DLD1 (cell line): Measurements from ENCODE around the gene KCNK6.

ENCODE experiments used
- in situ Hi-C: cut with HindIII; loops from 2 replicates; pipeline ENCODE4 v1.10.0; 2017; ENCODE audit warnings: low sequenced_read_pairs

KCNK6 gene

DNA sequence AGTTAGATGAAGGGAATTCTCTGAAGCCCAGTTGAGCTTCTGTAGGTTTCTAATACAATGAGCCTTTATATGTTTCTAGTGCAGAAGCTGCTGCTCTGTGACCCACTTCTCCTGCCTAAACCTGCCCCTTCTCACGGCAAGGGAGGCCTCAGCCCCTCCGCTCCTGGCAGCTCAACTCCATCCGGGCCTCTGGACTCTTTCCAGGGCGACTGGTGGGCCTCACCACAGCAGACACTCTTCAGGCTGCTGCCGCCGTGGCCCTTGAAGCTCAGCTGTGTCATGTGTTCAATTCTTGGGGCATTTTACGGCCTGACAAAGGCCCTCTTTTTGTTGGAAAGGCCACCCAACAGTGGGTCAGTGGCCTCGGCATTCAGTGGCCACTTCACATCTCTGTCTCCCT, 25.6 kb upstream of the KCNK6 start:
- in situ Hi-C loops, result no loop called here

DNA sequence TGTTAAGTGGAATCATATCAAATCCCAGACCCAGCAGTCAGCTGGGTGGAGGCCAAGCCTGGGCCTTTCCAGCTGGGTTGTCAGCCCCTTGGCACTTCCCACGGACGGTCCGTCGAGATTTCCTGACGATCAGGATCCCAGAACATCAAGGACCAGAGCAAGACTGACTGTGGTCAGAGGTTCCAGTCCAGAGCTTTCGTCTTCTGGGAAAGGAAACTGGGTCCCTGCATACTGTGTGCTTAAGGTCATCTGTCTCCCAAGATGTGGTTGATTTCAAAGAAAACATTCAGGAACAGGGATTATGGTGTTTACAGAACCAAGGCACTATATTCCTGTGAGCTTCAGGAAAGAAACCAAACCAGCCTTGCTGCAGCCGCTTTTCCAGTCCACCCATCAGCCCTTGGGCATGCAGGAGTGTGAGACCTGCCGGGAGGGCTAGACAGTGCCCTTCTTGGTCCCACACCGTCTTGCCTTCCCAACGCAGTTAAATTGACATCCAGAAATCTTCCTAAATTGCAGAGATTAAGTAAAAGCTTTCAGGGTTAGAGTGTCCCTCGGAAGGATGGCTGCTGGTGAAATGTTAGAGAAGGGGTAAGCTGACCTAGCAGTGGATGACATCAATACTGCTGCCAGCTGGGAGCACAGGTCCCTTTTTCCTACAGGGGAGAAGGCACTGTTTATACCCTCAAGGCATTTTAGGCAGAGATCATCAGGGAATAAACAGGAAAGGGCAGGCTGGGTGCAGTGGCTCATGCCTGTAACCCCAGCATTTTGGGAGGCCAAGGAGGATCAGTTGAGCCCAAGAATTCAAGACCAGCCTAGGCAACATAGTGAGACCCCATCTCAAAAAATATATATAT, 20.6 kb upstream of the KCNK6 start:
- in situ Hi-C loops, result no loop called here

DNA sequence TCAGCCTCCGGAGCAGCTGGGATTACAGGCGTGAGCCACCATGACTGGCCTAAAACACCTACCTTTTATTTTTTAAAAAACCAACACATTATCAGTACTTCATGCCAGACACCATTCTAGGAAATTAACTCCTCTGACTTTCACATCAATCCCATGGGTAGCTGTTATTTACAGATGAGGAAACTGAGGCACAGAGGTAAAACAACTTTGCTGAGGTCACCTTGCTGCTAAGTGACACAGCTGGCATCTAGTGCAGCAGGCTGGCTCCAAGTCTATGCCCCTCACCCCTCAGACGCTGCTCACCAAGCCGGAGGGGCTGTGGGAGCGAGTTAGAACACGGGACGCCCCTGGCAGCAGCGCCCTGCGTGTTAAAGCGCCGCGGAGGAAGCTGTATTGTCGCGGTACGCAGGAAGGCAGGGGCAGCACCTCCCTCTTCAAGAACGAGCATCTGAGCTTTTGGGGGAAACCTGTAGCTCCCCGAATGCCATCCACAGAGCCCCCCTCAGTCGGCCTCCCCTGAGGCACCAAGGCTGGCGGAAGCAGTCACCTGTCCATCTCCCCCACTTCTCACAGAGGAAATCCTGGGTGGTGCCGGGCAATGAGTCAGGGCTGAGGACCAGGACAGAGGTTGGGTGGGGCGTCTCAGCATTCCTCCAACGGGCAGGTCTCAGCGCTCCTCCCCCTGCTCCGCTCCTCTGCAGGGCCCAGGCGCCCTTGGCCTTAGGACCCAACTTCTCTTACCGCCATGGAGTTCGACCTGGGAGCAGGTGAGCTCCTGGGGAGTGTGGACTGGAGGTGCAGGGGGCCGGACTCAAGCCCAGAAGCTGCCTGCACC, 15.9 kb upstream of the KCNK6 start, which contains the start of gene C19orf33:
Gene C19orf33, plus strand, starts transcription at position 735 of the 835 bp plus-strand sequence. Its CDS starts 11 bp downstream, at position 746.
- in situ Hi-C loops, result no loop called here

DNA sequence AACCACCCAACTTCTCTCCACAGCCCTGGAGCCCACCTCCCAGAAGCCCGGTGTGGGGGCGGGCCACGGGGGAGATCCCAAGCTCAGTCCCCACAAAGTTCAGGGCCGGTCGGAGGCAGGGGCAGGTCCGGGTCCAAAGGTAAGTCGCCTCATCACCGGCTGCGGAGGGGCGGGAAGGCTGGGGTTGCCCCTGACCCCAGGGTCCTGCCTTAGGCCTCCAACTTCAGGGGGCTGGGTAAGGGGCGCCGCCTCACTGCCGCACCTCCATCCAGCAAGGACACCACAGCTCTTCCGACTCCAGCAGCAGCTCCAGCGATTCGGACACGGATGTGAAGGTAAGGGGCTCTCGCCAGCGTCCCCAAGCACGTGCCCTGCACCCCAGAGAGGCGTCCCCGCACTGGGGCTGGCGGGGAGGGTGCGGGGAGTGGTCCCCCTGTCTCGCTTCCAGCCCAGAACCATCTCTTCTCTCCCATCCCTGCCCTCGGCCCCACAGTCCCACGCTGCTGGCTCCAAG, 15.2 kb upstream of the KCNK6 start:
- in situ Hi-C loops, result no loop called here

DNA sequence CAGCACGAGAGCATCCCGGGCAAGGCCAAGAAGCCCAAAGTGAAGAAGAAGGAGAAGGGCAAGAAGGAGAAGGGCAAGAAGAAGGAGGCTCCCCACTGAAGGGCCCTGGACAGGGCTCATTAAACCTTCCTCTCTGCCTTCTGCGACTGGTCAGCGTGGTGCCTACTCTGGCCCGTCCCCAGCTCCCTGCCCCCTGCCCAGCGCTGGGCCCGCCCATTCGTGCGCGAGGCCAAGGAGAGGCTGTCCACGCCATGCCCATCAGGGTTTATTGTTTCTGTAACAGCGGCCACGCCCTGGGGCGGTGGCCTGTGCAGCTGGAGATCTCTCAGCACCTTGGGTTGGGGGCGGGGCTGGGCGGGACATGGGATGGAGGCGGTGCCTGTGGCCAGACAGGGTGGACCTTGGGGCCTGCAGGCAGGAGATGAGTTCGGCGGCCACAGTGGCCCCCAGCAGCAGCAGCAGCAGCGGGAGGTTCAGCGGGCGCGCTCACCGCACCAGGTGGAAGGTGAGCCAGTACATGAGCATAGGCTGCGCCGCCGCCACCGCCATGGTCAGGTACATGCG, 14.7 kb upstream of the KCNK6 start:
- in situ Hi-C loops, result no loop called here

DNA sequence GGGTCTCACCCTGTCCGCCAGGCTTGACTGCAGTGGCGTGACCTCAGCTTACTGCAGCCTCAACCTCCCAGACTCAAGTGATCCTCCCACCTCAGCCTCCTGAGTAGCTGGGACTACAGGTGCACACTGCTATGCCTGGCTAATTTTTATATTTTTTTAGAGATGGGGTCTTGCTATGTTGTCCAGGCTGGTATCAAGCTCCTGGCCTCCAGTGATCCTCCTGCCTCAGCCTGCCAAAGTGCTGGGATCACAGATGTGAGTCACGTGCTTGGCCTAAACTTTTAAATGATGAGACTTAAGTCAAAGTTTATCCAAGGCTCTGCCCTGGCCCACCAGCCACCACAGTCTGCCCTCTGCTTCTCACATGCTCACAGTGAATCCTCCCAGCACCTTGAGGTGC, 13.4 kb upstream of the KCNK6 start:
- in situ Hi-C loops, result no loop called here

DNA sequence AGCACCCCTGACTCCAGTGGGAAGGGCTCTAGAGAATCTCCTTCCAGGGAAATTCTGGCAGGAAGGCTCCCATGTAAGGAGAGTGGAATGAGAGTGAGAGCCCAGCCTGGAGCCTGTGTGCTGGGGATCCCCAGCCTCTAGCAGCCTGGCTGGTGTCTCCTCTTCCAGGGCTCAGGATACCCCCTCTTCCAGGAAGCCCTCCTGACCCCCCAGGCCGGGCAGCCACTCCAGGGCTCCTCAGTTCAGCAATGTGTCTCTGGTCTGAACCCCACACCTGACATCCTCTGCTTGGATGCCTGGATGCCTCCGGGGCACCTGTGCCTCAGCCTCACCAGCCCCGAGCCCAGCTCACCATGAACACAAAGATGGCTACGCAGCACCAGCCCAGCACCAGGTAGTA, 12.6 kb upstream of the KCNK6 start:
- in situ Hi-C loops, result no loop called here

DNA sequence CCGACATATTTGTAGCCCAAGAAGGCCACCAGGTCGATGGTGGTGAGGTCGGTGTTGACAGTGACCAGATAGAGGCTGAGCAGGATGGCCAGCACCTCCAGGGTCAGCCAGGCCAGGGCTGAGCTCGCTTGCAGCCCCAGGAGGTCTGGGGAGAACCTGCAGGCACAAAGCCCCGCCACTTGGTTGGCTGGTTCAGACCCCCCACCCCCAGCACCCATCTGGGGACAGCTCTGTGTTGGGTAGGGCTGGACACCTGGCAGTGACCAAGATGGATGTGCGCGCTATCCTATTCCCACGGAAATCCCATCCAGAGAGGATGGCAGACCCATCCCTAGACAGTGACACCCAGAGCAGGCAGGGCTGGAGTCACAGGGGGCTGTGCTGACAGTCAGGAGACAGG, 12.0 kb upstream of the KCNK6 start:
- in situ Hi-C loops, result no loop called here

DNA sequence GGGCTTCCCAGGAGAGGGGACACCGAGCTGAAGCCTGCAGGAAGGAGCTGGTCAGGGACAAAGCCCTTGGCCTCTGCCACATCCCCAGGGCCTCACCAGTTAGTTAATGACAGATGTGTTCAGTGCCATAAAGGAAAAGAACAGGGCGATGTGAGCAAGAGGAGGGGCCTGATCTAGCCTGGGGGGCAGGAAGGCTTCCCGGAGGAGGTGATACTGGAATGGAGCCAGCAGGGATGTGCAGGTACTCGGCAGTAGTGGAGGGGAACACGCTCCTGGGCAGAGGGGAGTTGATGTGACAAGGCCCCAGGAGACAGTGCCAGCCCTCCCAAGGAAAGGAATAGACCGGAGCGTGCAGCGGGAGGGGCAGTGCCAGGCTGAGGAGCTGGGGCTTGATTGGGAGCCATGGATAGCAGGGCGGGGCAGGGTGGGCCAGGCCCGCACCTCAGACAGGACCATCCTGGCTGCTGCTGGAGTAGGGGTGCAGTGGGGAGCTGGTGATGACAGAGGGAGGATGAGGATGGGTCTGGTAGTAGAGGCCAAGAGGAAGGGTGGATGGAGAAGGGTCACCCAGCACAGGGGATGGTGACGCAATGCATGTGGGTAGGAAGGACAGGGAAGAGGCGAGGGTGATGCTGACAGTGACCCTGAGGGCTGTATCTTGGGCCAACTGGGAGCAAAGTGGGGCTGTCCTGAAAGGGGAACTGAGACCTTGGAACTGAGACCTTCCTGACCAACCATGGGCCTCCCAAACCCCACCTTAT, 11.5 kb upstream of the KCNK6 start:
- in situ Hi-C loops, result no loop called here

DNA sequence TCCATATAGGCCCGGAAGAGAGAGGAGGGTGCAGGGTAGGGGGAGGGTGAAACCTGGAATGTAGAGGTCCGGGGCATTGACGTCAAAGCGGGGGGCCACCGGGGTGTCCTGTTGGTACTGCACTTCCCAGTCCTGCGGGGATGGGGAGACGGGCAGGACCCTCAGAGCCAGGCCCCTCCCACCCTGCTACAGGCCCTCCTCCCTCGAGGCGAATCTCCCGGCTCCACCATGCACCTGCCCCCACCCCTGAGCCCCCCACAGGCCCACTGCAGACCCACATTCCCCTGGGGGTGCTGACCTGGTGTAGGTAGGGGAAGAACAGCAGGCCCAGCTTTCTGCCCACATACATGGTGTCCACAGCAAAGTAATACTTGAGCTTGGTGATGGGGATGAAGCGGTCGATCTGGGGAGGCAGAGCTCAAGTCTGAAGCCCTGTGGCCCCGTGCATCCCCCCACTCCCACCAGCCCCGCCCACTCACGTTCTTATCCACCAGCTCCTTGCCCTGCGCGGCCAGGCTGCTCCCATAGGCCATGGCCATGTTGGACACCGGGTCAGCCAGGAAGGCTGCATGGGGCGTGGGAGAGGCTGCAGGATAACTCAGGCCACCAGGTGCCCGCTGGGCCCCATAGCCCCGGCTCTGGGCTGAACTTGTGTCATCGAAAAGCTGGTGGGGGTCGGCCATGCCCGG, 10.6 kb upstream of the KCNK6 start:
- in situ Hi-C loops, result no loop called here

DNA sequence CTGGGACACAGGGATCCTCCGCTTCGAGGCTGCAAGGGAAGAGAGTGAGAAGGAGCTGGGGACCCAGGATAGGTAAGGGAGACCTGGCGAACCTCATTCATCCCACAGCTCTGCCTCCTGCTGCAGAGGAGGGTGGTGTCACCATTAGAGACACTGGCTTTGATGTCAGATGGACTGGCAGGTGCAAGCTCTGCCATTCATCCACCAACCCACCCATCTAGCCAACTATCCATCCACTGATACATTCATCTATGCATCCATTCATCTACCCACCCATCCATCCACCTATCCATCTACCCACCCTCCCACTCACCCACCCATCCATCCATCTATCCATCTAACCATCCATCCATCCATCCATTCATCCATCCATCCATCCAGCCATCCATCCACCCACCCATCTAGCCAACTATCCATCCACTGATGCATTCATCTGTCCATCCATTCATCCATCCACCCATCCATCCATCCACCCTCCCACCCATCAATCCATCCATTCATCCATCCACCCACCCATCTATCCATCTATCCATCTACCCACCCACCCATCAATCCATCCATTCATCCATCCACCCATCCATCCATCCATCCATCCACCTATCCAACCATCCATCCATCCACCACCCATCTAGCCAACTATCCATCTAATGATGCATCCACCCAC, 9.9 kb upstream of the KCNK6 start:
- in situ Hi-C loops, result no loop called here

DNA sequence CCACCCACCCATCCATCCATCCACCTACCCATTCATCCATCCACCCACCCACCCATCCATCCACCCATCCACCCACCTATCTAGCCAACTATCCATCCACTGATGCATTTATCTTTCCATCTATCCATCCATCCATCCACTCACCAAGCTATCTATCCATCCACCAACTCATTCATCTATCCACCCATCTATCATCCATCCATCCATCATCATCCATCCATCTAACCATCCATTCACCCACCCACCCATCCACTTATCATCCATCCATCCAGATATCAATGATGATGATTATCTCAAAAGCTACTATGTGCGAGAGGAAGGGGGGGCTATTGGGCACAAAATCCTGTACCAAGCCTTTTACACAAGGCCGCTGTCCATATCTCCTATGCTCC, 9.4 kb upstream of the KCNK6 start:
- in situ Hi-C loops, result no loop called here

DNA sequence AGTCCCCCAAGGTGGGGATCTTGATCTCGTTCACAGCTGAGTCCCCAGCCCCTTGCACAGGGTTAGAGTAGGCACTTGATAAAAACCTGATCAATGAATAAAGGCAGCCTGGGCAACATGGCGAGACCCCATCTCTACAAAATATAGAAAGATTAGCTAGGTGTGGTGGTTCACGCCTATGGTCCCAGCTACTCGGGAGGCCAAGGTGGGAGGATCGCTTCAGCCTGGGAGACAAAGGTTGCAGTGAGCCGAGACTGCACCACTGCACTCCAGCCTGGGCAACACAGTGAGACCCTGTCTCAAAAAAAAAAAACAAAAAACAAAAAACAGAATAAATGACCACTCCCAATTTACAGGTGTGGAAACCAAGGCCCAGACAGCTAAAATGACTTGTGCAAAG, 8.7 kb upstream of the KCNK6 start:
- in situ Hi-C loops, result no loop called here

DNA sequence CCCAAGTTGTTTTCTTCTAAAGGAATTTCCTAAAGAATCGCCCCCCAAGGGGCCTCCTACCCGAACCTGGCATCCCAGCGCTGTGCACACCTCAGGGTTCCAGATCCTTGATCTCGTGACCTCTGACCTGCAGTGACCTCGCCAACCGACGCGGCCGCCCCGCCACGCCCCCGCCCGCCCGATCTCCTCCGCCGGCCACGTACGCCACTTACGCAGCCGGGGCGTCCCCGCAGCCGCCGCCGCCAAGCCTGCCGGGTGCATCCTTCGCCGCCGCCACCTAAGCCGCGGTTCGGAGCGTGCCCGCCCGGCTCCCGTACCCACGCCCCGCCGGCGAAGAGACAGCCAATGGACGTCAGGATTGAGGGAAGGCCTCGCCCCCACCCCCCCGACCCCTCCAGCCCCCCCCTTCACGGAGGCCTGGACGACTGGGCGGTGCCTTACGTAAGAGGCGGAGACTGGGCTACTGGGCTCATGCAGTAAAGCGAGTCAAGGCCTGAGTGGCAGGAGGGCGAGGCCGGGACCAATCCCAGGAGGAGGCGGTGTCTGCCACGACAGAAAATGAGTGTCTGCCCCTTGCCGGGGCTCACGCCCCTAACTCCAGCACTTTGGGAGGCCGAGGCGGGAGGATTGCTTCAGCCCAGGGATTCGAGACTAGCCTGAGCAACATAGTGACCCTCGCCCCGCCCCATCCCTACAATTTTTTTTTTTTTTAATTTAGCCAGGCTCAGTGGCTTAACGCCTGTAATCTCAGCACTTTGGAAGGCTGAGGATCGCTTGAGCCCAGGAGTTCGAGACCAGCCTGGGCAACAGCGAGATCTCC, 3.8 kb upstream of the KCNK6 start, which contains the start of gene YIF1B:
Gene YIF1B, minus strand, starts transcription at position 291 of the 820 bp plus-strand sequence. Its CDS starts 30 bp downstream, at position 261.
- in situ Hi-C loops, result no loop called here

DNA sequence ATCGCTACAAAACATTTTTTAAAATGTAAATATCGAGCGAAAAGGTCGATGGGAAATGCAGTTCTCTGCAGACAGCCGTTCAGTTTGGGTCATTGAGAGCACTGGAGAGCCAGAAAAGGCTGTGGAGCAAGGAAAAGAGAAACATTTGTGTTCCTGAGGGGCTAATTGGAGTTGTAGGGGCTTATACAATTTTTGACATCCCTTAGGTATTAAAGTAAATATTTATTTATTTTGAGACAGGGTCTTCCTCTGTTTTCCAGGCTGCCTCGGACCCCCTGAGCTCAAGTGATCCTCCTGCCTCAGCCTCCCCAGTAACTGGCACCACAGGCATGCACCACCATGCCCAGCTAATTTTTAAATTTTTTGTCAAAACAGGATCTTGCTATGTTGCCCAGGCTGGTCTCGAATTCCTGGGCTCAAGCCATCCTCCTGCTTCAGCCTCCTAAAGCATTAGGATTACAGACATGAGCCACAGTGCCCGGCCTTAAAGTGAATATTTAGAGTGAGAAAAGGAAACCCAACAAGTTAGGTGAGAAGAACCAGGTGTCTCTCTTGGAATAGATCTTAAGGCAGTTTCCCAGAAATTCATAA, 3.1 kb upstream of the KCNK6 start:
- in situ Hi-C loops, result no loop called here

DNA sequence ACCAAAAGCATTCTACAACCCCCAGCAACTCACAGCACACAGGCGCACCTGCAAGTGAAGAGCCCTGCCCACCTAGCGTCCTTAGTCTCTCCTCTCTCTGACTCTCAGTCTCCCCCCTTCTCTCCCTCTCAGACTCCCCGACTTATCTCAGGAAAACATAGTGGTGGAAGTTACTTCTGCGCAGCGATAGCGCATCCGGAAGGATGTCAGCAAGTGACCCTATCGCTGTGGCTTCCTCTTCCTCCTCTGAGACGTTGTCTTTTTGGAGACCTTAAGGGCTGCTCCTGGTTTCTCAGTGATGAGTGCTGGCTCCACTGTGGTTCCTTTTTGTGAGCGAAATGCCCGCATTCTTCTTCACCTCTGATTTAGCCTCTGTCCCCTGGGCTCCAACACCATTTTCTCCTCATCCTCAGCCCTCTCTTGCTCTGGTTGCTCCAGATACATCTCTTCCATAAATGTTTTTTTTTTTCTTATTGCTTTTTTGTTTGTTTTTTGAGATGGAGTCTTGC, 2.5 kb upstream of the KCNK6 start:
- in situ Hi-C loops, result no loop called here

DNA sequence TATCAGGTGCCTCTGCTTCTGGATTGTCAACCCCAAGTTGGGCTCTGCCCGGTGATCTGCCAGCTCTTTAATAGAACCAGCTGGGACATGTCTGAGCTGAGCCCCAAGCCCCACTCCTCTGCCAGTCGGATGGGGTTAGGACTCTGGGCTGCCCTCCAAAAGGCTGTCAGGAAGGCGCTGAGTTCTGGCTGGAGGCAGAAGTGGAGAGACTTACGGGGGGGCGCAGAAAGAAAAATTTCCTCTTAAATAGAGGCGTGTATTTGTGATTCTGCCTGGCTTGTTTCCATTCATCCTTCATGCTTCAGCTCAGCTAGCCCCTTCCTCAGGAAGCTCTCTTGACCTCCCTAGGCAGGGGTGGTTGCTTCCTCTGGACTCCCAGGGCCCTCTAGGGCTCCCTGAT, 985 bp upstream of the KCNK6 start:
- in situ Hi-C loops, result no loop called here

DNA sequence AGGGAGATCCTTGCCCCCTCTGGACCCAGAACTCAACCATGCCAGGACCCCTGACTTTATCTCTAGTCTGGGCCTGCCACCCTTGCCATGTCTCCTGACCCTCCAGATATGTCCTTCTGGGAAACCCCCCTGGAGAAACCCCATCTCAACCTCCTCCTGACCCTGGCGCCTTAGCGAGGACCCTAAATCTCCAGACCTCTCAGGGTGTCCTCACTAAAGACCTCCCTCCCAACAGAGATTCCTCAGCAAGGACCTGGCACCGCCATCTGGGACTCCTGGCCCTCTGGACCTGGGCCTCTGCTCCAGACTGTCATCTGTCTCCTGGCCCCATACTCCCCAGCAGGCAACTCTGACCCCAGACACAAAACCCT, 1.3 kb downstream of the KCNK6 start:
- in situ Hi-C loops, result no loop called here
